GM21390 (cell line): ENCODE data around the gene MYO3B.
"Not testable (repeated sequence)": the region's sequence is repeated elsewhere in the genome, so short reads cannot be mapped to it uniquely, and the experiment has no call there.

Experiments used
- ATAC-seq: cut with Tn5 transposase; IDR thresholded peaks from one replicate; pipeline ENCODE4 v1.9.1; 2021; ENCODE audit not compliant: unreplicated experiment

Gene MYO3B

GRCh38 chr2:170339322-170339721, 161.4 kb downstream of the MYO3B start:
- no peak for ATAC-seq

GRCh38 chr2:170339750-170340692, 162.1 kb downstream of the MYO3B start:
- no peak for ATAC-seq

GRCh38 chr2:170340693-170341068, 162.7 kb downstream of the MYO3B start:
- ATAC-seq: no peak

- no peak for ATAC-seq
Observed at GRCh38 chr2:170341684-170342623, 164.0 kb downstream of the MYO3B start.

GRCh38 chr2:170344663-170345346, 166.9 kb downstream of the MYO3B start:
- no peak for ATAC-seq

DNA sequence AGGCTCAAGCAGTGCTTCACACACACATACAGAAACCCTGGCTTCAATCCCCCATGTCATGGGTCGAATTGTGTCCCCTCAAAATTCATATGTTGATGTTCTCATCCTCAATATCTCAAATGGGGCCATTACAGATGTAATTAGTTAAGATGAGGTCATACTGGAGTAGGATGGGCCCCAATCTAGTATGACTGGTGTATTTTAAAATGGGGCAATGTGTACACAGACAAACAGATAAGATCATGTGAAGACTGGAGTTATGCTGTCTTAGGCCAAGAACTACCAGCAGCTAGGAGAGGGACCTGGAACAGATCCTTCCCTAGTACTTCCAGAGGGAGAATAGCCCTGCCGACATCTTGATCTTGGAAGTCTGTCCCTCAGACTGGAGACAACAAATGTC, 167.7 kb downstream of the MYO3B start:
- ATAC-seq: no peak

DNA sequence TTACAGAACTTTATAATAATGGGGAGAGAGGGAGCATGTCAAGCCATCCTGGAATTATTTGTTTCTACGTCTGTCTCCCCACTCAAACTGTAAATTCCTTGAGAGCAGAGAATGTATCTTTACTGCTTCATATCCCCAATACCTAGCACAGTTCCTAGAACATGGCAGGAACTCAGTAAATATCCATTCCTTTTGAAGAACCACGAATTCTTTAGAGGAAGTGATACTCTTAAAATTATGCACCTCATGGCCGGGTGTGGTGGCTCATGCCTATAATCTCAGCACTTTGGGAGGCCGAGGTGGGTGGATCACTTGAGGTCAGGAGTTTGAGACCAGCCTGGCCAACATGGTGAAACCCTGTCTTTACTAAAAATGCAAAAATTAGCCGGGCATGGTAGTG, 171.3 kb downstream of the MYO3B start:
- not testable (repeated sequence) for ATAC-seq

GRCh38 chr2:170350929-170351826, 173.2 kb downstream of the MYO3B start:
- ATAC-seq: no peak

- ATAC-seq: no peak
Observed at GRCh38 chr2:170353723-170354122, 175.8 kb downstream of the MYO3B start.

DNA sequence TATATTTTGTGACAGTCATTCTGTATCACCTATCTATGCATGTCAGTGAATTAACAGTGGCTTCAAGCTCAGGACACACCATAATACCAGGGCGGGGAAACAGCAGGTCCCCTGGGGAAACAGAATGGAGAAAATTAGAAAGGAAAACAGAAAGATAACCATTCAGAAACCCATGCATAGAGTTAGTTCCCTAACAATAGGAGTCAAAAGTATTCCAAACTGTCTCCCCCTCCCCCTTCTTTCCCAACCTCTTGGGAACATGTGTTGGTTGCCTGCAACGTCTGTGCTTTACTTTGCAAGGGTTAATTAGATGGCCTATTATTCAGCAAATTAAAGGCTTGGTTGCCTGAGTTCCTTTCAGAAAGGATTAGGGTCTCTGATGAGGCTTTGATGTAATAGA, 176.4 kb downstream of the MYO3B start:
- no peak for ATAC-seq

DNA sequence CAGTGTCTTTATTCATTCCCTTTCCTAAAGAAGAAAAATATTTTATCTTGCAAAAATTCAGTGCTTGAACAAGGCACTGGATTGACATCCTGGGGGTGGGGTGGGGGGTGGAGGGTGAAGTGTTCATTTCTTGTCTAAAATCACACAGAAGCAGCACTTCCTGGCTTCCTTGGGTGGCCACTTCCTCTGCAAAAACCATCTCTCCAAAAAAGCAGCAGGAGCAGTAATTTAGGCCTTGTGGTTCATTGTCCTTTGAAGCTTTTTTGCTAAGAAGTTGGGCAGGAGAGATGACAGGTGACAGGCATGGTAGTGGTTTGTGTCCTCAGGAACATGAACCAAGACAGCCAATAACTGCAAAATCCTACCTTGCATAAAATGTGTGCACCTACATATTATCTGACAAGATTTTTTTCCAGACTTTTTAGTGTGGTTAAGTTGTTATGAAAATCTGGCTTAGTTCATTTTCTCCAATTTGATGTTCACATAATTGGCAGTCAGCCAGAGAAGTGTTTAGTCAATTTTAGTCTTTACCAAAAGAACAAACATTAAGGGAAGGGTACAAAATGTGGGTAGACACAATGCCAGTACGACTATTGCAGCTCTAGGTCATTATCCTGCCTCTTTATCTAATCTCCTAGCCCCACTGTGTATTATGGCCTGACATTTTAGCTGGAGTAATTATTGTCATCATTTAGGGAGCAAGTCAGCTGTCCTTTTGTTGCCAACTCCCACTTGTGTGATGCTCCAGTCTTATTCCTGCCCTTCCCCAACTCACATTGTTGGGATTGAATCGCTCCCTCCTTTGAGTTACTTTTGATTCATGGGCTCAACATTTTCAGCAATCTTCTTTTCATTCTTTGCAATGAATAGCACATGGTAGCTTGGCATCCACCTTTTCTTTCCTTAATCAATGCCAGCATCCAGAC, 177.2 kb downstream of the MYO3B start:
- no peak for ATAC-seq

GRCh38 chr2:170359466-170359865, 181.5 kb downstream of the MYO3B start:
- ATAC-seq: no peak

GRCh38 chr2:170360546-170361089, 182.7 kb downstream of the MYO3B start:
- no peak for ATAC-seq

DNA sequence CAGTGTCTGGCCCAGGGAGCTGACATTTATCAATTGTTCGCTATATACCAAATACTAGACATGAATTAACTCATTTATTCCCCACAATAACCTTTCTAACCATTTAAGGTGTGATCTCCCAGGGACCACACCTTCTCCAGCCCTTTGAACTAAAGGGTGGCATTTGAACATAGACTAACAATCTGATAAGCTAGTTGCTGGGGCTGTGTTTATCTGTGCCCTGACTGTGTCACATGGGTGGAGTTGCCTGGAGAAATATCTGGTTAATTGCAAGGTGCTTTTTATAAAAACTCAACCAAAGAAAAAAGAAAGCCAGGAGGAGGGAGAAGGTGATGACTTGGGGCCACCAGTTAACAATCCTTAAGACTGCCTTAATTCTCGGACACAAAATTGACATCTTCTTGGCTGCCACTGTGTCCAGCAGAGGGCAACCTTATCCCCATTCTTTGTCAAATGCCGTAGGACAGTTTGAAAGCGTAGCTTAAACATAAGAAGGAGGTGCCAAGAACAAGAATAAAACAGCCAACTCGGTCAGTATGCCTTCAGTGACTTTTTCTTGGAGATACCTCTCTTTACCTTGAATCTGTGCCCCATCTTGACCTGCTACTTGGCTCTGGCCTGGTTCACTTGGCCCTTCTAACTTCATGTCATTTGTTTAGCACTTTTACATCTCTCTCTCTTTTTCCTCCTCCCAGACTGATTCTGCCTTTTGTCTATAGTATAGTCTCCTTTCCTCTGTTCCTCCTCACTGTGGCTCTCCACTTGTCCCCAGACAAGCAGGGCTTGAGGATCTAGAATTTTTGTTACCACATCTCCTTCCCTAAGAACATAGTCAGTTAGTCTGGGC, 183.4 kb downstream of the MYO3B start:
- ATAC-seq: no peak

- ATAC-seq: no peak
Observed at GRCh38 chr2:170362313-170362870, 184.4 kb downstream of the MYO3B start.

- no peak for ATAC-seq
Observed at GRCh38 chr2:170362871-170363631, 185.1 kb downstream of the MYO3B start.

DNA sequence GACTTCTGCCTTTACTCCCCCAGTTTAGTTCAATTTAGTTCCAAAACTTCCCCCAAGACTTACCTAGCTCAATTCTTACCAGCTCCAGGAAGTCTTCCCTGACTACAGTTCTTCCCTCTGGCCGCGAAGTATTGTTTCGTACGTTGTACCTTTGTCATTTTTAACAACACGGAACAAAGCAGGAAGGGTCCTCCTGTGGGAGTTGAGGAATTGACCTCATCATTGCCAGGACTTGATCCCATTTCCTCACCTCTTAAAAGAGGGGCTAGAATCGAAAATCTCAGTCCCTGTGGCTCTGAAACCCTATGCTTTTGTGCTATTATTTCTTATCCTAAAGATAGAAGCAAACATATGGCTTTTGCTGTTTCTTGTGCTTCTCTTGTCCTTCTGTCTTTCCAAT, 187.1 kb downstream of the MYO3B start:
- ATAC-seq: no peak
